SK-N-SH (cell line): Measurements from ENCODE around the gene STAT5B. TPM values are rescaled to one million over a fixed set of nuclear protein-coding genes. Genes with fewer than 3 reads are reported as not detected.

ENCODE experiments used
- CTCF ChIA-PET: fragments of 300-600, 350-600 bp; formaldehyde crosslinking; extraction: SDS; loops from one replicate; lab custom pipeline; 2021; lab: Yijun Ruan, JAX
- POLR2A ChIA-PET: fragments of 350-600 bp; sonication (Branson Sonifier 250); formaldehyde crosslinking; extraction: SDS; loops from one replicate; lab custom pipeline; 2020; ENCODE audit warnings: antibody characterized with exemption, inconsistent platforms; lab: Yijun Ruan, JAX
- DNase-seq: peaks from one replicate; pipeline ENCODE4 v3.0.0; 2012
- H2AFZ ChIP-seq: fragments of 200-600 bp; sonication (generic); 2 replicates; pipeline ENCODE4 v1.8.1; 2016; ENCODE audit warnings: antibody characterized with exemption, mild to moderate bottlenecking, low read depth
- H3F3A ChIP-seq: fragments of 200-600 bp; sonication (generic); replicated peaks from 2 replicates; pipeline ENCODE3; 2016; ENCODE audit warnings: antibody characterized with exemption, mild to moderate bottlenecking; ENCODE audit not compliant: insufficient read depth
- H3K27ac ChIP-seq, 2 experiments: fragments of 200-500 bp in 1 of 2; fragments of 200-600 bp in 1 of 2; sonication (Bioruptor generic) in 1 of 2; sonication (generic), shearing (Covaris generic) in 1 of 2; 2 replicates each; pipeline versions ENCODE4 v1.5.1 to v1.6.1; 2014 to 2016; ENCODE audit warnings: low read depth in 2 of 2, inconsistent platforms in 1 of 2, low read length in 1 of 2, mild to moderate bottlenecking in 1 of 2, mixed read lengths in 1 of 2
- H3K27me3 ChIP-seq: fragments of 200-600 bp; sonication (generic), shearing (Covaris generic); 2 replicates; pipeline ENCODE4 v1.6.1; 2016; ENCODE audit warnings: mixed run types; ENCODE audit not compliant: insufficient read depth
- H3K36me3 ChIP-seq, 2 experiments: fragments of 200-500 bp in 1 of 2; fragments of 200-600 bp in 1 of 2; sonication (Bioruptor generic) in 1 of 2; sonication (generic) in 1 of 2; replicated peaks in 1 of 2; 2 replicates each; pipeline versions ENCODE3 to v1.5.1; 2014 to 2016; ENCODE audit warnings: low read length in 1 of 2, mild to moderate bottlenecking in 1 of 2; ENCODE audit not compliant: insufficient read depth in 2 of 2, control insufficient read depth in 1 of 2
- H3K4me1 ChIP-seq, 2 experiments: fragments of 200-500 bp in 1 of 2; fragments of 200-600 bp in 1 of 2; sonication (Bioruptor generic) in 1 of 2; sonication (generic), shearing (Covaris generic) in 1 of 2; 2 replicates each; pipeline versions ENCODE4 v1.5.1 to v1.6.1; 2014 to 2016; ENCODE audit warnings: low read depth in 1 of 2, low read length in 1 of 2, mixed run types in 1 of 2; ENCODE audit not compliant: insufficient read depth in 2 of 2, control insufficient read depth in 1 of 2
- H3K4me2 ChIP-seq: fragments of 200-600 bp; sonication (generic), shearing (Covaris generic); 2 replicates; pipeline ENCODE4 v1.6.1; 2017; ENCODE audit warnings: mixed run types
- H3K4me3 ChIP-seq, 2 experiments: fragments of 200-500 bp in 1 of 2; fragments of 200-600 bp in 1 of 2; sonication (Bioruptor generic) in 1 of 2; sonication (generic), shearing (Covaris generic) in 1 of 2; 2 replicates each; pipeline versions ENCODE4 v1.5.1 to v1.8.1; 2014 to 2016; ENCODE audit warnings: low read depth in 2 of 2, inconsistent platforms in 1 of 2, low read length in 1 of 2, mild to moderate bottlenecking in 1 of 2, mixed read lengths in 1 of 2, moderate library complexity in 1 of 2
- H3K79me2 ChIP-seq: fragments of 200-600 bp; sonication (generic); 2 replicates; pipeline ENCODE4 v1.8.1; 2017; ENCODE audit warnings: mild to moderate bottlenecking; ENCODE audit not compliant: insufficient read depth
- H3K9ac ChIP-seq: fragments of 200-600 bp; sonication (generic); 2 replicates; pipeline ENCODE4 v1.6.1; 2017; ENCODE audit warnings: mixed run types
- H3K9me2 ChIP-seq: fragments of 200-600 bp; sonication (generic); 2 replicates; pipeline ENCODE4 v1.6.1; 2017; ENCODE audit warnings: mixed run types
- H3K9me3 ChIP-seq: fragments of 200-600 bp; sonication (generic); 2 replicates; pipeline ENCODE4 v1.6.1; 2017; ENCODE audit warnings: mixed run types, mild to moderate bottlenecking, moderate library complexity
- H4K20me1 ChIP-seq: fragments of 200-600 bp; sonication (generic); 2 replicates; pipeline ENCODE4 v1.6.1; 2017; ENCODE audit warnings: mild to moderate bottlenecking, mixed run types; ENCODE audit not compliant: insufficient read depth
- EP300 ChIP-seq, 2 experiments: IDR thresholded peaks; 2 replicates each; pipeline versions ENCODE4 v1.4.0 to v1.6.1; 2012; ENCODE audit warnings: borderline replicate concordance in 1 of 2, low read depth in 1 of 2, low read length in 1 of 2
- FOSL2 ChIP-seq: IDR thresholded peaks from 2 replicates; pipeline ENCODE4 v1.4.0; 2012; ENCODE audit warnings: low read depth, mild to moderate bottlenecking, moderate library complexity, borderline replicate concordance
- FOXJ3 ChIP-seq: sonication (generic); formaldehyde crosslinking; IDR thresholded peaks from 2 replicates; pipeline ENCODE4 v1.5.1; 2020; ENCODE audit warnings: mild to moderate bottlenecking, missing genetic modification reagents
- GATA2 ChIP-seq: sonication (generic); formaldehyde crosslinking; IDR thresholded peaks from 2 replicates; pipeline ENCODE4 v1.5.0; 2020; ENCODE audit warnings: mild to moderate bottlenecking, missing genetic modification reagents
- MEF2A ChIP-seq: IDR thresholded peaks from 2 replicates; pipeline ENCODE4 v1.4.0; 2012; ENCODE audit warnings: low read depth, borderline replicate concordance
- NRF1 ChIP-seq: IDR thresholded peaks from 2 replicates; pipeline ENCODE4 v1.6.1; 2012; ENCODE audit warnings: low read depth, mild to moderate bottlenecking, low read length
- RAD21 ChIP-seq: IDR thresholded peaks from 2 replicates; pipeline ENCODE4 v1.6.1; 2012; ENCODE audit warnings: mild to moderate bottlenecking, low read length
- RCOR1 ChIP-seq: fragments of 150-350 bp; IDR thresholded peaks from 2 replicates; pipeline ENCODE4 v1.6.1; 2017; ENCODE audit warnings: antibody characterized with exemption, low read length
- SMC3 ChIP-seq: IDR thresholded peaks from 2 replicates; pipeline ENCODE4 v1.6.1; 2012; ENCODE audit warnings: low read depth, low read length, improper control_type of control experiment
- TCF12 ChIP-seq: IDR thresholded peaks from 2 replicates; pipeline ENCODE4 v1.4.0; 2012
- TEAD4 ChIP-seq: IDR thresholded peaks from 2 replicates; pipeline ENCODE4 v1.4.0; 2012; ENCODE audit warnings: mild to moderate bottlenecking, borderline replicate concordance; ENCODE audit not compliant: insufficient read depth
- WGBS: methylation state at CpG from one replicate; pipeline ENCODE4 v1.1.6; 2017; ENCODE audit warnings: low lambda C conversion rate; 5-methylcytosine and 5-hydroxymethylcytosine counted together
- polyA plus RNA-seq, 3 experiments: library from polyadenylated mRNA; depleted of rRNA; stranded (reverse); fragments of >200 nt; gene quantifications; 2 replicates each; pipeline ENCODE4 v1.2.3, GENCODE V29; 2012
- TF ChIP-seq, protein P1 (sequence below): fragments of 150-350 bp; IDR thresholded peaks from 2 replicates; pipeline ENCODE4 v1.6.1; 2016; ENCODE audit warnings: mild to moderate bottlenecking, low read depth, low read length
- TF ChIP-seq, protein P2 (sequence below): IDR thresholded peaks from 2 replicates; pipeline ENCODE4; 2012
- TF ChIP-seq, protein P3 (sequence below): IDR thresholded peaks from 2 replicates; pipeline ENCODE4 v1.4.0; 2012; ENCODE audit warnings: low read depth, borderline replicate concordance
- TF ChIP-seq, protein P4 (sequence below): fragments of 200-600 bp; sonication (generic); IDR thresholded peaks from 2 replicates; pipeline ENCODE4 v1.6.1; 2017; ENCODE audit warnings: antibody characterized with exemption, mild to moderate bottlenecking, moderate library complexity
- TF ChIP-seq, protein P5 (sequence below): IDR thresholded peaks from 2 replicates; pipeline ENCODE4 v1.4.0; 2012; ENCODE audit warnings: low read depth

Gene STAT5B
- polyA plus RNA-seq, 1 of the 3 experiments (the other 2 are of a cell fraction): 23.6 TPM

DNA sequence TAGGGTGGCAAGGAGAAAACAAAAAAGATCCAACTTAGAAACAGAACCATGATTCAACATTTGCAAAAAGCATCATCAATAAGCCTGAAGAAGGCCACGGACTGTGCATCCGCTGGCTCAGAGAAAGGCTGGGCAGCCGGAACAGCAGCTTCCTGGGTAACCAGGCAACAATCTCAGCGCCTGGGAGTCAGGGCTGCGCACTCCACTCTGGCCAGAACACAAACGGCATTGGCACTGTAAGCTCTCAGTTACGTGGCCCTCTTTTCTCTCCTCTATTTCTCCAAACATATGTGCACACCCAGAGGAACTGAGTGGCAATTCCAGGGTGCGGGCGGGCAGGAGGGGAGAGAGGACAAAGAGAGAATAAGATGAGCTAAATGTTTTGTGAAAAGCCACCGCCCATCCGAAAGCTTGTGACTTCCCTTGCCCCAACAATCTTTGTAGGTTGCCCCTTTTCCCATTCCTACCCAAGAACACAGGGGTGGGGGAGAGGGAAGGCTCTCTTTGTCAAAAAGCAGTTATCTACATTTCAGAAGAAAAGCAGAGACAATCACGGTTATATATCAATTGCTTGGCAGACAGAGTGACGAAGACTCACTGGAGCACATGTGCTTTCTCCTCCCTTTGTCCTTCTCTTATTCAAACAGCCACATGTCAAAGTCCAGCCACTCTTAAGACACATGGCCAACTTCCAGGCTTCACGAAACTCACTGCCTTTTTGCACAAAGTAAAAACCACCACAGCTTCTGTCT lies 75.3 kb downstream of the STAT5B start:
- Histone ChIP-seq H3K4me1 (peaks cover 0 to 12% of the 10 kb centered on the region in 2 experiments; a peak in 1 of 4 replicates), H3K9me2 (no peaks in the 10 kb centered on the region), H2AFZ (no peak overlapping the region), H3K36me3 (peaks cover 5 to 10% of the 10 kb centered on the region in 2 experiments), H4K20me1 (no peaks in the 10 kb centered on the region), H3K4me2 (no peak overlapping the region), H3F3A (no peaks in the 10 kb centered on the region), H3K9me3 (no peaks in the 10 kb centered on the region), H3K4me3 (no peak overlapping the region), H3K9ac (no peak overlapping the region), H3K79me2 (no peaks in the 10 kb centered on the region), H3K27me3 (no peaks in the 10 kb centered on the region), H3K27ac (peak overlapping the region in 1 of 2 experiments; percentile 83; a peak in 2 of 4 replicates)
- 71% methylated on average over 14 of the region's 14 CpGs for WGBS
- TF ChIP-seq, protein P1, sequence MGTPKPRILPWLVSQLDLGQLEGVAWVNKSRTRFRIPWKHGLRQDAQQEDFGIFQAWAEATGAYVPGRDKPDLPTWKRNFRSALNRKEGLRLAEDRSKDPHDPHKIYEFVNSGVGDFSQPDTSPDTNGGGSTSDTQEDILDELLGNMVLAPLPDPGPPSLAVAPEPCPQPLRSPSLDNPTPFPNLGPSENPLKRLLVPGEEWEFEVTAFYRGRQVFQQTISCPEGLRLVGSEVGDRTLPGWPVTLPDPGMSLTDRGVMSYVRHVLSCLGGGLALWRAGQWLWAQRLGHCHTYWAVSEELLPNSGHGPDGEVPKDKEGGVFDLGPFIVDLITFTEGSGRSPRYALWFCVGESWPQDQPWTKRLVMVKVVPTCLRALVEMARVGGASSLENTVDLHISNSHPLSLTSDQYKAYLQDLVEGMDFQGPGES: no peak
- peak; percentile 25; the same call in 1 of the 2 replicates for TF ChIP-seq NRF1
- TF ChIP-seq GATA2 (CRISPR knock-in tag): peak; percentile 57
- POLR2A ChIA-PET: interaction anchor here (0.6 to 0.7 kb wide), 2 partner anchors 36 to 349 kb away, joined by 3 read pairs; no protein-coding TSS in a partner anchor
- peak; percentile 82 for DNase-seq
- CTCF ChIA-PET: interaction anchor here (0.7 to 3.8 kb wide), 5 partner anchors 16 to 205 kb away, joined by 3 to 19 read pairs (median 4); partner anchors contain the start of gene KCNH4

DNA sequence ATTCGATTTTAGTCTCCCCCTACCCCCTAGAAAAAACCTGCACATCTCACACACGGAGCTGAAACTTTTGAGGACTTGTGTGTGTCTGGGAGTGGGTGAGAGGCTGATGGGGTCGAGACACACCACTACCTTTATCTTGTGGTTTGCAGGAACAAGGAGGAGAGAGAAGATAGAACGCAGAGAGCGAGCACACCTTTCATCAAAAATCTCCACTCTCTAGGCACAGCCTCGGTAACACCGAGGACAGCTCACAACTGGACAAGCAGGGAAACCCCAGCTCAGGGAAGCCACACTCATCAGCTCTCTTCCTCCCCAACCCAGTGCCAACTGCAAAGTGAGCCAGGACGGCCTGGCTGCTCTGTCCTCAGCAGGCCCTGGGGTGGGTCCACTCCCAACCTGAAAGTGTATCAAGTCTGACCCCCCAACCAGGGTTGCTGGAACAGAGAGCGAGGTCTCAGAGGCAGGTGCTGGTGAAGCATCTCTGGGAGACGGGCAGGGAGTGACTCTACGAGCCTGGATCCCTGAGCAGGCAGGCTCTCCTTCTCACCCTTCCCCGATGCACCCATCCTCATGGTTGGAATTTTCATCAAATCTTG lies 76.7 kb downstream of the STAT5B start:
- peaks cover 0 to 13% of the 10 kb centered on the region in 2 experiments; a peak in 1 of 4 replicates for H3K4me1 ChIP-seq
- ChIA-PET CTCF (interaction anchor here (1.5 to 3.8 kb wide), 3 partner anchors 18 to 206 kb away, joined by 4 to 19 read pairs (median 10); partner anchors contain the start of gene KCNH4), POLR2A (no interaction called here)
- WGBS: 88% methylated on average over 11 of the region's 12 CpGs
- TF ChIP-seq, protein P2, sequence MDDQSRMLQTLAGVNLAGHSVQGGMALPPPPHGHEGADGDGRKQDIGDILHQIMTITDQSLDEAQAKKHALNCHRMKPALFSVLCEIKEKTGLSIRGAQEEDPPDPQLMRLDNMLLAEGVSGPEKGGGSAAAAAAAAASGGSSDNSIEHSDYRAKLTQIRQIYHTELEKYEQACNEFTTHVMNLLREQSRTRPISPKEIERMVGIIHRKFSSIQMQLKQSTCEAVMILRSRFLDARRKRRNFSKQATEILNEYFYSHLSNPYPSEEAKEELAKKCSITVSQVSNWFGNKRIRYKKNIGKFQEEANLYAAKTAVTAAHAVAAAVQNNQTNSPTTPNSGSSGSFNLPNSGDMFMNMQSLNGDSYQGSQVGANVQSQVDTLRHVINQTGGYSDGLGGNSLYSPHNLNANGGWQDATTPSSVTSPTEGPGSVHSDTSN: no peak
- no peak for TF ChIP-seq FOXJ3
- TF ChIP-seq RCOR1: no peak
- no peak for TF ChIP-seq TEAD4
- TF ChIP-seq TCF12: no peak
- TF ChIP-seq EP300 (IDR thresholded peaks at IDR 0.05; ENCODE audit: borderline replicate concordance in 1 of 2, low read depth in 1 of 2, low read length in 1 of 2): no peak
- no peak for TF ChIP-seq GATA2 (CRISPR knock-in tag)
- TF ChIP-seq SMC3: no peak
- no peak for TF ChIP-seq MEF2A
- TF ChIP-seq, protein P3, sequence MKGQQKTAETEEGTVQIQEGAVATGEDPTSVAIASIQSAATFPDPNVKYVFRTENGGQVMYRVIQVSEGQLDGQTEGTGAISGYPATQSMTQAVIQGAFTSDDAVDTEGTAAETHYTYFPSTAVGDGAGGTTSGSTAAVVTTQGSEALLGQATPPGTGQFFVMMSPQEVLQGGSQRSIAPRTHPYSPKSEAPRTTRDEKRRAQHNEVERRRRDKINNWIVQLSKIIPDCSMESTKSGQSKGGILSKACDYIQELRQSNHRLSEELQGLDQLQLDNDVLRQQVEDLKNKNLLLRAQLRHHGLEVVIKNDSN: no peak
- TF ChIP-seq, protein P4, sequence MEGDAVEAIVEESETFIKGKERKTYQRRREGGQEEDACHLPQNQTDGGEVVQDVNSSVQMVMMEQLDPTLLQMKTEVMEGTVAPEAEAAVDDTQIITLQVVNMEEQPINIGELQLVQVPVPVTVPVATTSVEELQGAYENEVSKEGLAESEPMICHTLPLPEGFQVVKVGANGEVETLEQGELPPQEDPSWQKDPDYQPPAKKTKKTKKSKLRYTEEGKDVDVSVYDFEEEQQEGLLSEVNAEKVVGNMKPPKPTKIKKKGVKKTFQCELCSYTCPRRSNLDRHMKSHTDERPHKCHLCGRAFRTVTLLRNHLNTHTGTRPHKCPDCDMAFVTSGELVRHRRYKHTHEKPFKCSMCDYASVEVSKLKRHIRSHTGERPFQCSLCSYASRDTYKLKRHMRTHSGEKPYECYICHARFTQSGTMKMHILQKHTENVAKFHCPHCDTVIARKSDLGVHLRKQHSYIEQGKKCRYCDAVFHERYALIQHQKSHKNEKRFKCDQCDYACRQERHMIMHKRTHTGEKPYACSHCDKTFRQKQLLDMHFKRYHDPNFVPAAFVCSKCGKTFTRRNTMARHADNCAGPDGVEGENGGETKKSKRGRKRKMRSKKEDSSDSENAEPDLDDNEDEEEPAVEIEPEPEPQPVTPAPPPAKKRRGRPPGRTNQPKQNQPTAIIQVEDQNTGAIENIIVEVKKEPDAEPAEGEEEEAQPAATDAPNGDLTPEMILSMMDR: no peak
- TF ChIP-seq FOSL2: no peak
- TF ChIP-seq, protein P5, sequence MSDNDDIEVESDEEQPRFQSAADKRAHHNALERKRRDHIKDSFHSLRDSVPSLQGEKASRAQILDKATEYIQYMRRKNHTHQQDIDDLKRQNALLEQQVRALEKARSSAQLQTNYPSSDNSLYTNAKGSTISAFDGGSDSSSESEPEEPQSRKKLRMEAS: no peak
- TF ChIP-seq RAD21: no peak
- no peaks in the 10 kb centered on the region for H3K9me2 ChIP-seq
- no peak overlapping the region for H3K4me2 ChIP-seq
- no peak overlapping the region for H3K4me3 ChIP-seq
- H4K20me1 ChIP-seq: no peaks in the 10 kb centered on the region
- H3K9ac ChIP-seq: no peak overlapping the region
- H3K36me3 ChIP-seq: peaks cover 0 to 7% of the 10 kb centered on the region in 2 experiments
- H3K9me3 ChIP-seq: no peaks in the 10 kb centered on the region
- no peak overlapping the region for H2AFZ ChIP-seq
- no peak for DNase-seq
- no peaks in the 10 kb centered on the region for H3K79me2 ChIP-seq
- no peaks in the 10 kb centered on the region for H3K27me3 ChIP-seq
- no peak overlapping the region for H3K27ac ChIP-seq
- no peaks in the 10 kb centered on the region for H3F3A ChIP-seq
